Measurements from ENCODE around the gene PCDHA13. TPM values are rescaled to one million over a fixed set of nuclear protein-coding genes. Genes with fewer than 3 reads are reported as not detected.

The PCDHA13 gene
- 0.03 to 0.11 TPM (median 0.05 TPM) in 5 replicates for total RNA-seq (2022; extraction: Qiagen RNA extraction; ENCODE audit: low read depth)

DNA sequence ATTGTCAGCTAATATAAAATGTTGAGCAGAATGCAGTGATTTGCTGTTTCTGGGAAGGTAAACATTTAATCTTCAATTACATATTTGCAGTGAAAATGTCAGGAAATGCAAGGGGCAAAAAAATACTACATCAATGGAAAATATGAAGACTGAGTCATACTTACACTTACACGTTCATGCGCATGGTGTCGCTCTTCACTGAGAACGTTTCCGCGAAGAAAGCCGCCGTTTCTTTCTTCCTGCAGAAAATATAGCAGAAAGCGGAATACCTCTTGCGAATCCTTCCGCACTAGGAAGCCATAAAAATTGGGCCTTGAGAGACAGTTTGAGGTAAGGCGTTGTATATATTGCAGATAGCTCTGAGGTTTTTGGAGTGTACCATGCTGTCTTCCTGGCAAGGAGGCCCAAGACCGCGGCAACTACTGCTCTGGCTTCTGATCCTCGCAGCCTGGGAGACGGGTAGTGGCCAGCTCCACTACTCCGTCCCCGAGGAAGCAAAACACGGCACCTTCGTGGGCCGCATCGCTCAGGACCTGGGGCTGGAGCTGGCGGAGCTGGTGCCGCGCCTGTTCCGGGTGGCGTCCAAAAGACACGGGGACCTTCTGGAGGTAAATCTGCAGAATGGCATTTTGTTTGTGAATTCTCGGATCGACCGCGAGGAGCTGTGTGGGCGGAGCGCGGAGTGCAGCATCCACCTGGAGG is at the start of gene PCDHA13:
PCDHA13 (plus strand) TSS at position 236 of the 702 bp plus-strand sequence; CDS start at position 381, 145 bp downstream.

DNA sequence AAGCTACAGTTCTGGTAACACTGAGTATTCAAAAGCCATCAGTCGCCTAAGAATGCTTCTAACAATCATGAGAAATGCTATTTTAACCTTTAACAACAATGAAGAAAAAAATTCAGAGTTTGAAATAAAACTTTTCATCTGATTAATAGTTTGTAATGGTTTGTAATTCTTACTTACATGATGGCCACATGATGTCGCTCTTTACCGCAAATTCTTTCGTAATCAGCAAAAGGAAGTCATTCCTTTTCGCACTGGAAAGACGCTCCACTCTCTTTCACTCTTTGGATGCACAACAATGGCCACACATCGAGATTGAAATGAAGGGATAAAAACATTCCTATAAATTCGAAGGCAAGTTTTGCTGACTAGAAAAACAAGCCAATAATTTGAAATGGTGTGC is 47.9 kb upstream of the PCDHA13 start, which contains the start of gene PCDHA7:
PCDHA7 (plus strand) TSS at position 277 of the 400 bp plus-strand sequence; CDS start at position 392, 115 bp downstream.

GRCh38 chr5:140840978-140841962 is 40.7 kb upstream of the PCDHA13 start, which contains the start of gene PCDHA8:
Gene PCDHA8, plus strand, starts transcription at chr5:140841187. Its CDS starts 135 bp downstream, at chr5:140841322.

GRCh38 chr5:140848139-140849102 is 33.5 kb upstream of the PCDHA13 start, which contains the start of gene PCDHA9:
Gene PCDHA9, plus strand, starts transcription at chr5:140848382. Its CDS starts 114 bp downstream, at chr5:140848496.

DNA sequence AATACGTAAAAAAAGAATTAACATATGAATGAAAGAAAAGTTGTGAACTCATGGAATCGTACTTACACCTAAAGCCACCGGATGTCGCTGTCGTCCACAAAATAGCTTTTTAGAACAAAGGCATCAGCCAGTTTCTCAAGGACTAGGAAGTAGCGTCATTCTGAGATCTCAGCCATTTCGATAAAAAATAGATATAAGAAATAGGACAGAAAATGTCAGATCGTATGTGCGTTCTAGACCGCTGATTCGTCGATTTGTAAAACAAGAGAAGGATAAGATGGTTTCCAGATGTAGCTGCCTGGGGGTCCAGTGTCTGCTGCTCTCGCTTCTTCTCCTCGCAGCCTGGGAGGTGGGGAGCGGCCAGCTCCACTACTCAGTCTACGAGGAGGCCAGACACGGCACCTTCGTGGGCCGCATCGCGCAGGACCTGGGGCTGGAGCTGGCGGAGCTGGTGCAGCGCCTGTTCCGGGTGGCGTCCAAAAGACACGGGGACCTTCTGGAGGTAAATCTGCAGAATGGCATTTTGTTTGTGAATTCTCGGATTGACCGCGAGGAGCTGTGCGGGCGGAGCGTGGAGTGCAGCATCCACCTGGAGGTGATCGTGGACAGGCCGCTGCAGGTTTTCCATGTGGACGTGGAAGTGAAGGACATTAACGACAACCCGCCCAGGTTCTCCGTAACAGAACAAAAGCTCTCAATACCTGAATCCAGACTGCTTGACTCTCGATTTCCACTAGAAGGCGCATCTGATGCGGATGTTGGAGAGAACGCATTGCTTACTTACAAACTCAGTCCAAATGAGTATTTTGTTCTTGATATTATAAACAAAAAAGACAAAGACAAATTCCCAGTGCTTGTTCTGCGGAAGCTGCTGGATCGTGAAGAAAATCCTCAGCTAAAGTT is 25.9 kb upstream of the PCDHA13 start, which contains the start of gene PCDHA10:
PCDHA10 (plus strand) TSS at position 126 of the 903 bp plus-strand sequence; CDS start at position 278, 152 bp downstream.

DNA sequence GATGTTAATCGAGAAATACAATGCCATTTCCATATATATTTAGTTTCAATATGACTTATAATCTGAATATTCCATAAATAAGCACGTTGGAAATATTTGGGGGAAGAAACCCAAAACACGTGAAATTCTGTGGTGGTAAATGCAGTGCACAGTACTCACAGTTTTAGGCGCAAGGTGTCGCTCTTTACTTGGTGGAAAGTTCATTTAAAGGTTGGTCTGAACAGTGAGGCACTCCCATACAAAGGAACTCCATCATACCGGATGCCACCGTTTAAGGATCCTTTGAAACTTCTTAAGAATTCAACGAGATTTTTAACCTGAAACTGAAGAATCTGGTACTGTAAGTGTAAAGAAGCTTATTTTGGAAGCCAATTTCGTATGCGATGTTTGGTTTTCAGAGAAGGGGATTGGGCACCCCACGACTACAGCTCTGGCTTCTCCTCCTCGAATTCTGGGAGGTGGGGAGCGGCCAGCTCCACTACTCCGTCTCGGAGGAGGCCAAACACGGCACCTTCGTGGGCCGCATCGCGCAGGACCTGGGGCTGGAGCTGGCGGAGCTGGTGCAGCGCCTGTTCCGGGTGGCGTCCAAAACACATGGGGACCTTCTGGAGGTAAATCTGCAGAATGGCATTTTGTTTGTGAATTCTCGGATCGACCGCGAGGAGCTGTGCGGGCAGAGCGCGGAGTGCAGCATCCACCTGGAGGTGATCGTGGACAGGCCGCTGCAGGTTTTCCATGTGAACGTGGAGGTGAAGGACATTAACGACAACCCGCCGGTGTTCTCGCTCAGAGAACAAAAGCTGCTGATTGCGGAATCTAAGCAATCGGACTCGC is 13.0 kb upstream of the PCDHA13 start, which contains the start of gene PCDHA11:
PCDHA11 (plus strand) TSS at position 237 of the 834 bp plus-strand sequence; CDS start at position 384, 147 bp downstream.

DNA sequence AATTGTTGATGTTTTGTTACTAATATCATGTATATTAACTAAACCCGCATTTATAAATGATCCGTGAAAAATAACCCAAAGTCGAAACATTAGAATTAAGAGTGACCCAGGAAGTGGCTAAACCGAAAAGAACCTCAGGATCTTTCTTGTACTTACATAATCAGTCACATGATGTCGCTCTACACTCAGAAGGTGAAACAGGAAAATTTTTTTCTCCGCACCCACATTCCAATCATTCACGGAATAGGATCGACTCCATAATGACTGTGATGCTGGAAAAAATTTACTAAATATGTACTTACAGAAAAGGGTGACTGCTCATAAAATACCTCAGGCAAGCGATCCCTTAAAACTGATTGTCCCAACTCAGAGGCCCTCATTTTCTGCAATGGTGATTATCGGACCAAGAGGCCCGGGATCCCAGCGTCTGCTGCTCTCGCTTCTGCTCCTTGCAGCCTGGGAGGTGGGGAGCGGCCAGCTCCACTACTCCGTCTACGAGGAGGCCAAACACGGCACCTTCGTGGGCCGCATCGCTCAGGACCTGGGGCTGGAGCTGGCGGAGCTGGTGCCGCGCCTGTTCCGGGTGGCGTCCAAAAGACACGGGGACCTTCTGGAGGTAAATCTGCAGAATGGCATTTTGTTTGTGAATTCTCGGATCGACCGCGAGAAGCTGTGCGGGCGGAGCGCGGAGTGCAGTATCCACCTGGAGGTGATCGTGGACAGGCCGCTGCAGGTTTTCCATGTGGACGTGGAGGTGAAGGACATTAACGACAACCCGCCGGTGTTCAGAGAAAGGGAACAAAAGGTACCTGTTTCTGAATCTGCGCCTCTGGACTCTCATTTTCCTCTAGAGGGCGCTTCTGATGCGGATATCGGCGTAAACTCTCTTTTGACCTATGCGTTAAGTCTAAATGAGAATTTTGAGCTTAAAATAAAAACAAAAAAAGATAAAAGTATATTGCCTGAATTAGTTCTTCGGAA is 6.5 kb upstream of the PCDHA13 start, which contains the start of gene PCDHA12:
PCDHA12 (plus strand) TSS at position 224 of the 981 bp plus-strand sequence; CDS start at position 389, 165 bp downstream.

DNA sequence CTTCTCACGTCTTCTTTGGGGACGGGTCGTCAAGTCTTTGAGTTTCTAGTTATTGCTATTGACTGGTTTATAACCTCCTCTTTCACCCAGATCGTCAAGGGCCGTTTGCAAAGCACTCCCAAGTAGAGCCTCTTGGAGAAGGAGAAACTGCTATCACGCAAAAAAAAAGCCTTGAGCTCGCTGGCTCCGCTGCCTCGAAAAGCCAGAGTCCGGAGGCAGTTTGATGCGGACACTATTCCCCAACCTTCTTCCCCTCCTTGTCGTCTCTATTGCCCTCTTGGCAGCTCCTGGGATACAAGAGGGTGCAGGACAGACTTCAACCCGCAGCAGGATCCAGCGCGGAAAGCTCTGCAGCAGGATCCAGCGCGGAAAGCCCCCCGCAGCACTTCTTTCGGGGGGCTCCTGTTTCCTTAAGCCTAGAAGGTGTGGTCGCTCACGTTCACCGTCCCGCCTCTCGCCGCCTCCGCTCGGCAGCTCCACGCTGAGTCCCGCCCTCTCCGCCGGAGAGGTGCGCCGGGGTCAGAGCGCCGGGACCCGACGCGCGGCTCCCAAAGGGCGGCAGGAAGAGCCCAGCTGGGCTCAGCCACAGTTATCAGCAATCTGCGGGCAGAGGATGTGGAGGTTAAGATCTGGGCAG is 44.0 kb downstream of the PCDHA13 start, which contains the start of gene PCDHAC1:
PCDHAC1 (plus strand) TSS at position 494 of the 637 bp plus-strand sequence. CDS start 594 bp downstream, outside the sequence.

Other genes starting within 250 kb of the PCDHA13 start
- gene CD14, start 248.9 kb upstream of the PCDHA13 start, total RNA-seq (2022; extraction: Qiagen RNA extraction; ENCODE audit: low read depth): 3.6 to 4.4 TPM (median 4.0 TPM) in 5 replicates
- 9.3 to 15.1 TPM (median 13.0 TPM) in 5 replicates for gene TMCO6, start 242.7 kb upstream of the PCDHA13 start, total RNA-seq (2022; extraction: Qiagen RNA extraction; ENCODE audit: low read depth)
- 107 to 124 TPM (median 115 TPM) in 5 replicates for gene NDUFA2, start 234.5 kb upstream of the PCDHA13 start, total RNA-seq (2022; extraction: Qiagen RNA extraction; ENCODE audit: low read depth)
- 94.5 to 107 TPM (median 102 TPM) in 5 replicates for gene IK, start 234.3 kb upstream of the PCDHA13 start, total RNA-seq (2022; extraction: Qiagen RNA extraction; ENCODE audit: low read depth)
- gene WDR55, start 217.2 kb upstream of the PCDHA13 start, total RNA-seq (2022; extraction: Qiagen RNA extraction; ENCODE audit: low read depth): 29.5 to 32.7 TPM (median 31.6 TPM) in 5 replicates
- gene DND1, start 208.5 kb upstream of the PCDHA13 start, total RNA-seq (2022; extraction: Qiagen RNA extraction; ENCODE audit: low read depth): 0.28 to 1.4 TPM (median 0.84 TPM) in 5 replicates
- 76.9 to 85.2 TPM (median 79.9 TPM) in 5 replicates for gene HARS1, start 190.8 kb upstream of the PCDHA13 start, total RNA-seq (2022; extraction: Qiagen RNA extraction; ENCODE audit: low read depth)
- 36.5 to 41.0 TPM (median 39.5 TPM) in 5 replicates for gene HARS2, start 190.7 kb upstream of the PCDHA13 start, total RNA-seq (2022; extraction: Qiagen RNA extraction; ENCODE audit: low read depth)
- gene ZMAT2, start 181.7 kb upstream of the PCDHA13 start, total RNA-seq (2022; extraction: Qiagen RNA extraction; ENCODE audit: low read depth): 82.3 to 114 TPM (median 86.1 TPM) in 5 replicates
- gene PCDHA1, start 96.0 kb upstream of the PCDHA13 start, total RNA-seq (2022; extraction: Qiagen RNA extraction; ENCODE audit: low read depth): 0.10 to 0.19 TPM (median 0.16 TPM) in 5 replicates
- 0.03 to 0.08 TPM (median 0.07 TPM) in 5 replicates for gene PCDHA2, start 87.3 kb upstream of the PCDHA13 start, total RNA-seq (2022; extraction: Qiagen RNA extraction; ENCODE audit: low read depth)
- 0.76 to 1.2 TPM (median 0.92 TPM) in 5 replicates for gene PCDHA3, start 81.1 kb upstream of the PCDHA13 start, total RNA-seq (2022; extraction: Qiagen RNA extraction; ENCODE audit: low read depth)
- 1.5 to 2.0 TPM (median 1.8 TPM) in 5 replicates for gene PCDHA4, start 75.1 kb upstream of the PCDHA13 start, total RNA-seq (2022; extraction: Qiagen RNA extraction; ENCODE audit: low read depth)
- 0.56 to 0.86 TPM (median 0.77 TPM) in 5 replicates for gene PCDHA5, start 60.5 kb upstream of the PCDHA13 start, total RNA-seq (2022; extraction: Qiagen RNA extraction; ENCODE audit: low read depth)
- 0.08 to 0.10 TPM (median 0.09 TPM) in 3 of 5 replicates, not detected in the others for gene PCDHA6, start 54.2 kb upstream of the PCDHA13 start, total RNA-seq (2022; extraction: Qiagen RNA extraction; ENCODE audit: low read depth)
- 0.03 to 0.18 TPM (median 0.06 TPM) in 5 replicates for gene PCDHA7, start 47.9 kb upstream of the PCDHA13 start, total RNA-seq (2022; extraction: Qiagen RNA extraction; ENCODE audit: low read depth)
- 0.03 to 0.13 TPM (median 0.07 TPM) in 4 of 5 replicates, not detected in the other for gene PCDHA8, start 40.9 kb upstream of the PCDHA13 start, total RNA-seq (2022; extraction: Qiagen RNA extraction; ENCODE audit: low read depth)
- gene PCDHA9, start 33.7 kb upstream of the PCDHA13 start, total RNA-seq (2022; extraction: Qiagen RNA extraction; ENCODE audit: low read depth): 0.01 TPM in 1 of 5 replicates, not detected in the others
- 0.01 to 0.06 TPM (median 0.01 TPM) in 4 of 5 replicates, not detected in the other for gene PCDHA10, start 26.2 kb upstream of the PCDHA13 start, total RNA-seq (2022; extraction: Qiagen RNA extraction; ENCODE audit: low read depth)
- 0.07 to 0.17 TPM (median 0.10 TPM) in 4 of 5 replicates, not detected in the other for gene PCDHA11, start 13.2 kb upstream of the PCDHA13 start, total RNA-seq (2022; extraction: Qiagen RNA extraction; ENCODE audit: low read depth)
- 2.7 to 3.1 TPM (median 2.9 TPM) in 5 replicates for gene PCDHA12, start 6.8 kb upstream of the PCDHA13 start, total RNA-seq (2022; extraction: Qiagen RNA extraction; ENCODE audit: low read depth)
- 1.0 to 1.5 TPM (median 1.4 TPM) in 5 replicates for gene PCDHAC1, start 44.2 kb downstream of the PCDHA13 start, total RNA-seq (2022; extraction: Qiagen RNA extraction; ENCODE audit: low read depth)
- gene PCDHAC2, start 84.4 kb downstream of the PCDHA13 start, total RNA-seq (2022; extraction: Qiagen RNA extraction; ENCODE audit: low read depth): 2.6 to 3.2 TPM (median 2.6 TPM) in 5 replicates
- not detected in 5 replicates for gene PCDHB1, start 169.2 kb downstream of the PCDHA13 start, total RNA-seq (2022; extraction: Qiagen RNA extraction; ENCODE audit: low read depth)
- 3.3 to 4.1 TPM (median 3.3 TPM) in 5 replicates for gene PCDHB2, start 212.5 kb downstream of the PCDHA13 start, total RNA-seq (2022; extraction: Qiagen RNA extraction; ENCODE audit: low read depth)
- 0.04 to 0.05 TPM in 2 of 5 replicates, not detected in the others for gene PCDHB3, start 218.3 kb downstream of the PCDHA13 start, total RNA-seq (2022; extraction: Qiagen RNA extraction; ENCODE audit: low read depth)
- 0.03 to 0.17 TPM (median 0.05 TPM) in 5 replicates for gene PCDHB4, start 239.7 kb downstream of the PCDHA13 start, total RNA-seq (2022; extraction: Qiagen RNA extraction; ENCODE audit: low read depth)

Data from A549 treated with DMSO at 1 μM for 4 hours (cell line).